Neural crest cell (in vitro differentiated cells): Measurements from ENCODE around the gene PEX5L. TPM values are rescaled to one million over a fixed set of nuclear protein-coding genes. Genes with fewer than 3 reads are reported as not detected.
"Not testable (repeated sequence)": the region's sequence is repeated elsewhere in the genome, so short reads cannot be mapped to it uniquely, and the experiment has no call there.

ENCODE experiments used
- DNase-seq: peaks from one replicate; pipeline ENCODE4 v3.0.0; 2021; ENCODE audit warnings: low read depth, mixed read lengths, low spot score
- H3K27ac Mint-ChIP-seq: one replicate; pipeline ENCODE4 v1.8.0; 2021; ENCODE audit warnings: mild to moderate bottlenecking, mixed read lengths; ENCODE audit not compliant: unreplicated experiment
- H3K27me3 Mint-ChIP-seq: 2 replicates; pipeline ENCODE4 v1.8.0; 2021; ENCODE audit warnings: low read depth, mild to moderate bottlenecking, mixed read lengths
- H3K36me3 Mint-ChIP-seq: 2 replicates; pipeline ENCODE4 v1.8.0; 2021; ENCODE audit warnings: low read depth, mild to moderate bottlenecking, mixed read lengths
- H3K4me1 Mint-ChIP-seq: 2 replicates; pipeline ENCODE4 v1.8.0; 2021; ENCODE audit warnings: mixed read lengths
- H3K4me3 Mint-ChIP-seq: one replicate; pipeline ENCODE4 v1.8.0; 2021; ENCODE audit warnings: mild to moderate bottlenecking, mixed read lengths
- H3K9me3 Mint-ChIP-seq: 2 replicates; pipeline ENCODE4 v1.8.0; 2021; ENCODE audit warnings: mixed read lengths
- total RNA-seq: library from RNA; stranded (reverse); gene quantifications from 2 replicates; pipeline ENCODE4 v1.2.1, GENCODE V29; 2021
- TF ChIP-seq, protein P1 (sequence below): fragments of 200-600 bp; sonication (generic); conservative IDR thresholded peaks from 2 replicates; pipeline ENCODE4 v1.5.0; 2021; ENCODE audit warnings: antibody characterized with exemption, mild to moderate bottlenecking

Gene PEX5L
- total RNA-seq, 1 donor from 2014 or later, result 0.96 TPM

DNA sequence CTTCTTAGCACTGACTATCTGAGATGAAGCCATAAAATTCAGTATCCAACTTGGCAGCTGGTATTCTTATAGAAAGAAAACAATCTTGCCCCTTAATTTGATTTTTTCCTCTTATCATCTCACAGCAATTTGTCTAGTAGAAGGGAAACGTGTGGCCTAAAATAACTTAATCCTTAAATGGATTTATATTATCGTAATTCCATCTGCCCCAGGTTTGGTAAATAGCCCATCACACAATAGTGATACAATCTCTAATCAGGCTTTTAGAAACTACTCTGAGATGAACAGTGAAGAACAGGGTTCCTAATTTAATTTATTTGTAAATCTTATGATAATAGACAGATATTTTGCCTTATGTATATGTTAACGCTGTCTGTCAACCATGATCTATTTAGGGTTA is 24.8 kb downstream of the PEX5L start:
- Mint-ChIP-seq H3K4me3 (no peak overlapping the region), H3K27ac (no peak overlapping the region), H3K36me3 (peaks cover 5% of the 10 kb centered on the region)

DNA sequence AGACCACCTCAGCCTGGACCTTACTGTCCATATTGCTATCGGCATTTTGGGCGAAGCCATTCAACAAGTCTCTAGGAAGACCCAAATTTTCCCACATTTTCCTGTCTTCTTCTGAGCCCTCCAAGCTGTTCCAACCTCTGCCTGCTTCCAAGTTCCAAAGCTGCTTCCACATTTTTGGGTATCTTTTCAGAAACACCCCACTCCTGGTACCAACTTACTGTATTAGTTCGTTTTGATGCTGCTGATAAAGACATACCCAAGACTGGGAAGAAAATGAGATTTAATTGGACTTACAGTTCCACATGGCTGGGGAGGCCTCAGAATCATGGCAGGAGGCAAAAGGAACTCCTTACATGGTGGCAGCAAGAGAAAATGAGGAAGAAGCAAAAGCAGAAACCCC is 28.4 kb downstream of the PEX5L start:
- not testable (repeated sequence) for H3K4me1 Mint-ChIP-seq, H3K4me3 Mint-ChIP-seq, H3K27ac Mint-ChIP-seq, H3K36me3 Mint-ChIP-seq, H3K9me3 Mint-ChIP-seq, H3K27me3 Mint-ChIP-seq, DNase-seq

More for the DNA sequence above, 24.8 kb downstream of the PEX5L start:
- no peaks in the 10 kb centered on the region for H3K27me3 Mint-ChIP-seq
- DNase-seq, result no peak
- H3K4me1 Mint-ChIP-seq, result no peaks in the 10 kb centered on the region
- TF ChIP-seq, protein P1, sequence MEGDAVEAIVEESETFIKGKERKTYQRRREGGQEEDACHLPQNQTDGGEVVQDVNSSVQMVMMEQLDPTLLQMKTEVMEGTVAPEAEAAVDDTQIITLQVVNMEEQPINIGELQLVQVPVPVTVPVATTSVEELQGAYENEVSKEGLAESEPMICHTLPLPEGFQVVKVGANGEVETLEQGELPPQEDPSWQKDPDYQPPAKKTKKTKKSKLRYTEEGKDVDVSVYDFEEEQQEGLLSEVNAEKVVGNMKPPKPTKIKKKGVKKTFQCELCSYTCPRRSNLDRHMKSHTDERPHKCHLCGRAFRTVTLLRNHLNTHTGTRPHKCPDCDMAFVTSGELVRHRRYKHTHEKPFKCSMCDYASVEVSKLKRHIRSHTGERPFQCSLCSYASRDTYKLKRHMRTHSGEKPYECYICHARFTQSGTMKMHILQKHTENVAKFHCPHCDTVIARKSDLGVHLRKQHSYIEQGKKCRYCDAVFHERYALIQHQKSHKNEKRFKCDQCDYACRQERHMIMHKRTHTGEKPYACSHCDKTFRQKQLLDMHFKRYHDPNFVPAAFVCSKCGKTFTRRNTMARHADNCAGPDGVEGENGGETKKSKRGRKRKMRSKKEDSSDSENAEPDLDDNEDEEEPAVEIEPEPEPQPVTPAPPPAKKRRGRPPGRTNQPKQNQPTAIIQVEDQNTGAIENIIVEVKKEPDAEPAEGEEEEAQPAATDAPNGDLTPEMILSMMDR, result no peak
- peaks cover 5% of the 10 kb centered on the region for H3K9me3 Mint-ChIP-seq

DNA sequence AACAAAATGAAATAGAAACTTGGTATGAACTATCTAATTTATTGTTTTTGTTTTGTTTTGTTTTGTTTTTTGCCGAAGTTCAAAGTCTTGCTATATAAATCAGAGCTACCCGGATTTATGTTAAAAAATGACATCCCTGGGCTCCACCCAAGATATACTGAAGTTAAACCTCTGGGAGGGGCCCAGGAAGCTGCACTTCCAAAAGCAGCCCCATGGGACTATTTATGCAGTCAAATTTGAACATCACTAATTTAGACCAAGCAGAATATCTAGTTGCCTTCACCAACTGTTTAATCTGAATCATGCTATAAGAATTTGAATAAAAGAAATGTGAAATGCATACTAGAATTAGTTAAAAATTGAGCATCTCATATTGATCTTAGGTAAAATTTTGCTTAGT is 32.2 kb downstream of the PEX5L start:
- no peak overlapping the region for H3K27ac Mint-ChIP-seq
- peaks cover 5% of the 10 kb centered on the region for H3K9me3 Mint-ChIP-seq
- TF ChIP-seq, protein P1, result no peak

DNA sequence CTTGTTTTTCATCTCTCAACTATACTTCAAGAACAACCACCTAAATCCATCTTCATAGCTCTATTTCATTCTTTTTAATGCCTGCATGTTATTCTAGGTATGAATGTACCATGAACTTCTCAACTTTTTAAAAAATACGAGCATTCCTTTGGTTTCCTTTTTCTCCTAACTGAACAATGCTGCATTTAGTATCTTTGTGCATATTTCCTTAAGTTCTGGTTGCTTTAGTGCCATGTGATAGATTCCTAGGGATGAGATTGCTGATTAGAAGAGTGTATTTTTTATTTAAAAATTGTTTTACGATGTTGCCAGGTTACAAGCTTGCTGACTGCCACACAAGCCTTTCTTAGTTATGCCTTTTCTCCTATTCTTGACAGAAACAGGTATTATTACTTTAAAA is 34.7 kb downstream of the PEX5L start:
- H3K9me3 Mint-ChIP-seq, result peaks cover 2% of the 10 kb centered on the region
- peaks cover 2% of the 10 kb centered on the region for H3K36me3 Mint-ChIP-seq
- DNase-seq, result no peak
- H3K27me3 Mint-ChIP-seq, result no peaks in the 10 kb centered on the region
- TF ChIP-seq, protein P1, result no peak
- no peak overlapping the region for H3K27ac Mint-ChIP-seq
- no peaks in the 10 kb centered on the region for H3K4me1 Mint-ChIP-seq
- H3K4me3 Mint-ChIP-seq, result no peak overlapping the region

More for the DNA sequence above, 32.2 kb downstream of the PEX5L start:
- Mint-ChIP-seq H3K4me1 (no peaks in the 10 kb centered on the region), H3K4me3 (no peak overlapping the region), H3K27me3 (no peaks in the 10 kb centered on the region), H3K36me3 (peaks cover 7% of the 10 kb centered on the region)
- no peak for DNase-seq

DNA sequence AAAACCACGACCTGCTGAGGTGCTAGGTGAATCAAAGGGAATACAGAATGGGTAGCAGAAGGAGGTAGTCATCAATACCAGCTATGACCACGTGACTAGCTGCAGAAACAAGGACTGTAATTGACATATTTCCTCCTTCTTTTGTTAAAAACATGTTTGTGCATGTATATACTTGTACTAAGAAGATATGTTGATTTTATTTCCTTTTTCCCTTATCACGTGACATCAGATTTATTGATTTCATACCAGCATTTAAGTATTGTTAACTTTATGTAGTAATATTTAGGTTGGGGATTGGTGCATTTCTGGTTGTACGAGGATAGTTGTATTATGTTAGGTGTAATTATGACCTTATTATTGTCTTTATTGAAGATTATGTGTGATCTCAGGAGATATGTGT is 36.2 kb downstream of the PEX5L start:
- Mint-ChIP-seq H3K9me3 (peaks cover 6% of the 10 kb centered on the region), H3K27me3 (no peaks in the 10 kb centered on the region), H3K4me1 (no peaks in the 10 kb centered on the region)

DNA sequence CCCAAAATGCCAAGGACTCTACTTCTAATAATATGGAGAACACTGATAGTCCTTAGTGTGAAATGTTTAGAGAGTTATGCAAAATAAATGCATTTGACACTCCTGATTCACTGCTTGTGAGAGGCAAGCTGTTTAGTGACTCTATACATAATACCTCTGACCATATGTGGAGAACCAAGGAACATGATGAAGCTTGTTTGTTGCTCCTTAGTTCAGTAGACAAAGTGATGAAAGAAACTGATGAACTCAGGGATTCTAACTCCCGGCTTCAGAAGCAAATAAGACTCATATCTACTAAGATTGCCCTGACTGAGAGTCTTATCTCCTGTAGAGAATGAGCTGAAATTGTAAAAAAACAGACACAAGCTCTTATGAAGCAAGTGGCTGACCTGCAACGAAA is 41.3 kb downstream of the PEX5L start:
- TF ChIP-seq, protein P1, result no peak
- Mint-ChIP-seq H3K36me3 (no peaks in the 10 kb centered on the region), H3K4me1 (no peaks in the 10 kb centered on the region), H3K27me3 (no peaks in the 10 kb centered on the region), H3K9me3 (peaks cover 9% of the 10 kb centered on the region), H3K4me3 (no peak overlapping the region), H3K27ac (no peak overlapping the region)
- no peak for DNase-seq

More for the DNA sequence above, 36.2 kb downstream of the PEX5L start:
- no peak for DNase-seq
- TF ChIP-seq, protein P1, result no peak
- Mint-ChIP-seq H3K4me3 (no peak overlapping the region), H3K36me3 (no peaks in the 10 kb centered on the region), H3K27ac (no peak overlapping the region)
